Fibroblast of pulmonary artery (primary cell): Measurements from ENCODE around the gene IDS.
A peak's percentile ranks its signal among the peaks of the same experiment; 100 is the strongest.
"Not testable (repeated sequence)": the region's sequence is repeated elsewhere in the genome, so short reads cannot be mapped to it uniquely, and the experiment has no call there.

Experiments used
- DNase-seq: peaks from one replicate; pipeline ENCODE4 v3.0.0-alpha.2; 2010; ENCODE audit warnings: low read depth
- H3K4me3 ChIP-seq: replicated peaks from 2 replicates; pipeline ENCODE4 v1.5.1; 2011; ENCODE audit warnings: low read depth, mild to moderate bottlenecking, control low read depth, low read length, moderate library complexity
- CTCF ChIP-seq: IDR thresholded peaks from 2 replicates; pipeline ENCODE4 v1.5.1; 2011; ENCODE audit warnings: mild to moderate bottlenecking, control low read depth, low read length, inconsistent platforms; ENCODE audit errors: missing control alignments

The IDS gene

GRCh38 chrX:149504226-149504914 is 736 bp downstream of the IDS start:
- peak overlapping the region; percentile 65 for H3K4me3 ChIP-seq
- no peak for TF ChIP-seq CTCF
- no peak for DNase-seq

GRCh38 chrX:149503446-149503845 is 1.7 kb downstream of the IDS start:
- H3K4me3 ChIP-seq = not testable (repeated sequence)
- DNase-seq = peak; percentile 63

GRCh38 chrX:149502923-149503322 is 2.2 kb downstream of the IDS start:
- not testable (repeated sequence) for H3K4me3 ChIP-seq, DNase-seq

- DNase-seq = no peak
- no peak overlapping the region for H3K4me3 ChIP-seq
- TF ChIP-seq CTCF = no peak
These were observed 5.3 kb downstream of the IDS start for GRCh38 chrX:149499766-149500165.

- TF ChIP-seq CTCF = no peak
- DNase-seq = no peak
- H3K4me3 ChIP-seq = no peak overlapping the region
These were observed 6.3 kb downstream of the IDS start for GRCh38 chrX:149498767-149499166.

- no peak overlapping the region for H3K4me3 ChIP-seq
- no peak for TF ChIP-seq CTCF
- DNase-seq = no peak
These were observed 7.5 kb downstream of the IDS start for GRCh38 chrX:149497626-149498025.

- no peak for DNase-seq
- H3K4me3 ChIP-seq = no peak overlapping the region
- no peak for TF ChIP-seq CTCF
These were observed 8.1 kb downstream of the IDS start for GRCh38 chrX:149497054-149497453.

- DNase-seq = peak; percentile 51
- TF ChIP-seq CTCF = no peak
- H3K4me3 ChIP-seq = no peak overlapping the region
These were observed 9.5 kb downstream of the IDS start for GRCh38 chrX:149495573-149496071.
